ENCODE results near the gene NPW.

- no peak for TF ChIP-seq YY1 (IDR thresholded peaks at IDR 0.05; ENCODE audit: low read depth)
- TF ChIP-seq TAF1 (IDR thresholded peaks at IDR 0.05; ENCODE audit: low read depth) = no peak
- no peak for TF ChIP-seq TEAD4 (IDR thresholded peaks at IDR 0.05)
- no peak for TF ChIP-seq RAD21 (IDR thresholded peaks at IDR 0.05; ENCODE audit: low read depth)
- no peak for TF ChIP-seq FOXM1 (IDR thresholded peaks at IDR 0.05; ENCODE audit: borderline replicate concordance, low read depth)
- TF ChIP-seq EP300 (IDR thresholded peaks at IDR 0.05; ENCODE audit: borderline replicate concordance) = no peak
- no peak for TF ChIP-seq CREB1 (IDR thresholded peaks at IDR 0.05; ENCODE audit: low read depth)
- TF ChIP-seq CEBPB (IDR thresholded peaks at IDR 0.05) = no peak
- no peak for TF ChIP-seq REST (IDR thresholded peaks at IDR 0.05; ENCODE audit: low read depth)
Measured at GRCh38 chr16:1991135-1991551, 28.4 kb upstream of the NPW start.
